ENCODE measurements around the gene ZFAND4.
"Not testable (repeated sequence)": the region's sequence is repeated elsewhere in the genome, so short reads cannot be mapped to it uniquely, and the experiment has no call there.

ZFAND4 gene

DNA sequence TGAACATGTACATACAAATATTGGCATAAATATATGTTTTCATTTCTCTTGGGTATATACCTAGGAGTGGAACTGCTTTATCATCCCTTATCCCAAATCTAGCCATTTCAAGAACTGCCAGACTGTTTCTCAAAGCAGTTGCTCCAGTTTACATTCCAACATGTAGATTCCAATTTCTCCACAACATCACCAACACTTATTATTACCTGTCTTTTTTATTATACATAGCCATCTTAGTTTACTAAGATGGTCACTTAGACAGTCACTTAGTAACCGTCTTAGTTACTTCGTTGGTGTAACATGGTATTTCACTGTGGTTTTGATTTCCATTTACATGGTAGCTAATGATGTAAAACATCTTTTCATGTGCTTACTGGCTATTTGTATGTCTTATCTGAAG is 82.7 kb downstream of the ZFAND4 start:
- no peak for DNase-seq (ENCODE audit: low read depth)

DNA sequence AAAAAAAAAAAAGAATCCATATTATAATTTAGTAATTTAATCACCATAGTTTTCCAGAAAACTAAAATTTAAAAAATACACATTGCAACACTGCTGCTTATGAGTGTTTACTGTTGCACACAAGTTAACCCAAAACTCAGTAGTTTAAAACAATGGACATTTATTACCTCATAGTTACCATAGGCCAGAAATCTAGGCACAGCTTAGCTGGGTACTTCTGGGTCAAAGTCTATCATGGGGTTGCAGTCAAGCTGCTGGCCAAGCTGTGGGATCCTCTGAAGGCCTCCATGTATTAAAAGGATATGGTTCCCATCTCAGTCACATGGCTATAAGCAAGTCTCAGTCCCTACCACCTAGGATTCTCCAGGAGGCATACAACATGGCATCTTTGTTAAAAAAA is 83.6 kb downstream of the ZFAND4 start:
- DNase-seq (ENCODE audit: low read depth): no peak

DNA sequence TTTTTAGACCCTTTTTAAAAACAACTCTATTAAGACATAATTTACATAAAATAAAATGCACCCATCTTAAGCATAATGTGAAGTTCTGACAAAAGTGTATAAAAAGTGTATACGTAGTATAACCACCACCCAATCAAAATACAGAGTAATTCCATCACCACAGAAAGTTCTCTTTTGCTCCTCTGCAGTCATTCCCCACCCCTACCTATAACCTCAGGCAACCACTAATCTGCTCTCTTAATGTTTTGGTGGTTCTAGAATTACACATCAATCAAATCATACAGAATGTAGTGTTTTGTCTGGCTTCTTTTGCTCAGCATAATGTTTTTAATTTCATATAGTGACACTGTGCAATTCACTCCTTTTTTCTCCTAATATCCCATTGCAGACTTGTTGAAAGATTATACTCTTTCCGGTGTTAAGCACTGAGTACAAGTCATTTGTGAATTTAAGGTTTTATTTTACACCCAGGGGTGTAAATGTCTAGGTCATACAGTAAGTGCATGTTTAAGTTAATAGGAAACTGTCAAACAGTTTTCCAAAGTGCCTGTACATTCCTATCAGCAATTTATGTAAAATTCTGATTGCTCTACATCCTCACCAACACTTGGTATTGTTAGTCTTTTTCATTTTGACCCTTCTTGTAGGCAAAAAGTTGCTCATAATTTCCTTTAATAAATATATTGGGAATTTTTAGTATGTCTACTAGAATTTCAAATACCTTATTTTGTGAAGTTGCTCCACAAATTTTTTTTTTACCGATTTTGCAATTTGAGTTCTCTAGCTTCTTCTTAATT is 86.3 kb downstream of the ZFAND4 start:
- DNase-seq (ENCODE audit: low read depth): no peak

DNA sequence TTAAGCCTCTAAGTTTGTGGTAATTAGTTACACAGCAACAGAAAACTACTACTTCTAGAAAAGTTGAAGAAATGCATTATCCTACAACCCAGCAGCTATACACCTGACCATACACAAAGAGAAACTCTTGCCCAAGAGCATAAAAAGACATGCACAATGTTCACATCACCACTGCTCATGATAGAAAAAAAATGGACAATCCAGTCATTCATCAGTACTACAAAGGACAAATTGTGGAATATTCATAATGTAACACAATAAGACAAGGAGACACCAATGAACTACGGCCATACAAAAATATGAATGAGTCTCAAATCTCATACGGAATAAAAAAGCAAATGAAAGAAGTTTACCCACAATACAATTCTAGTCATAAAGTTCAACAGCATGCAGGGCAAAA is 87.4 kb downstream of the ZFAND4 start:
- no peak for DNase-seq (ENCODE audit: low read depth)

DNA sequence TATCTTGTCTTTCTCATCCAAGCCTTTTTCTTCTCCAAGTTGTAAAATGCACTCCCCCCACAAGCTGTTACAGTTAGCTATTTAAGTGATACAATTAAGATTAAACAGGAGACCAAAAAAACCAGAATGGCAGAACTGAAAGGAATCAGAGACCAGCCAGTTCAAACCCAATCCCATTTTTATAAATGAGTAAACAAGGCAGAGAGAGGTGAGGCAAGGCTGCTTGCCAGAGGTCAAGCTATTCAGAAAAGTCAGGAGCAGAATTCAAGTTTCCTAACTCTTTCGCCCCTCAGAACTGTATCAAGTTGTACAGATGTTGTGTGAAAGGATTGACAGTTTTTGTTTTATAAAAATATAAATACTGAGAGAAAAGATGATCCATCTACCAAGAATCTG is 90.2 kb downstream of the ZFAND4 start:
- no peak for DNase-seq (ENCODE audit: low read depth)

DNA sequence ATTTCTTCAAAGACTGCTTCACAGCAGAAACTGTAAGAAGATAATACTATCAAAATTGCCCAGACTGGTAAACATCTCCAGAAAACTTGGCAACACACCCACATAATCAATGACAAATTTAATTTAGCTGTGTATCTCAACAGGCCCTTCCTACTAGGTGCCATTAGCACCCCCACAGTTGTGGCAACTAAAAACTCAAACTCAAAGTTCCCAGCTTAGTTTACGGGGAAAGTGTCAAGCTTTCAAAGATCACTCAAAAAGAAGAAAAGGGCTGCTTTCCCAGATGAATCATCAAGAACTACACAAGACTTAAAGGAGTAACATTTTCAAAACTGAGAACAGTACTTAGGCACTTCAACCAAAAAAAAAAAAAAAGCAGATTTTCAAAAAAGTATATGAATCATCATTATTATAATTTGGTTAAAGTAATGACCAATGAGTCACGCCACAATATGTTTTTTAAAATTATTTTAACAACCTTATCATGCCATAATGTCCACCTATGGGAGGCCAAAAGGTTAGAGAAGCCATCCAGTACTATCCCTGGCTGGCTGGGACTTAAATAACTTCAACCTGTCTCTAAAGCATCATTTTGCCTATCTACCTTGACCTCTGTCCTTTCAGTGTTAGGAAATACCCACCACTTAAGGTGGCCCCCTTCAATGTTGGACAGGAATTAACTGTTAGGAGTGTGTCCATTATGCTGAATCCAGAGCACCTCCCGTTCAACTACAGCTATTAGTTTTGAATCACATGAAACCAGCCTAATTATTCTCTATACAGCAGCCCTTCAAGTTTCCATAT is 90.8 kb downstream of the ZFAND4 start:
- no peak for DNase-seq (ENCODE audit: low read depth)

DNA sequence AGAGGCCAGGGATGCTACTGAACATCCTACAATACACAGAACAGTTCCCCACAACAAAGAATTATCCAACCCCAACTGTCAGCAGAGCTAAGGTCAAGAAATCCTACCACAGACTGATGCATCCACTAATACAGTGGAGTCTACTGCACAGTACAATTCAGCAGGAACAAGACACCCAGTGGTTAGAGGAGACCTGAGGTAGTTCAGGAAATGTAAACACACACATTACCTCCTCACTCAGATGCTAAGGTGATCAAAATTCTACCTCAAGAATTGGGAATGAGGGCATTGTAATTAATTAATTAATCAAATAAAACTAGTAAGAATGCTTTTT is 91.4 kb downstream of the ZFAND4 start:
- DNase-seq (ENCODE audit: low read depth): no peak

DNA sequence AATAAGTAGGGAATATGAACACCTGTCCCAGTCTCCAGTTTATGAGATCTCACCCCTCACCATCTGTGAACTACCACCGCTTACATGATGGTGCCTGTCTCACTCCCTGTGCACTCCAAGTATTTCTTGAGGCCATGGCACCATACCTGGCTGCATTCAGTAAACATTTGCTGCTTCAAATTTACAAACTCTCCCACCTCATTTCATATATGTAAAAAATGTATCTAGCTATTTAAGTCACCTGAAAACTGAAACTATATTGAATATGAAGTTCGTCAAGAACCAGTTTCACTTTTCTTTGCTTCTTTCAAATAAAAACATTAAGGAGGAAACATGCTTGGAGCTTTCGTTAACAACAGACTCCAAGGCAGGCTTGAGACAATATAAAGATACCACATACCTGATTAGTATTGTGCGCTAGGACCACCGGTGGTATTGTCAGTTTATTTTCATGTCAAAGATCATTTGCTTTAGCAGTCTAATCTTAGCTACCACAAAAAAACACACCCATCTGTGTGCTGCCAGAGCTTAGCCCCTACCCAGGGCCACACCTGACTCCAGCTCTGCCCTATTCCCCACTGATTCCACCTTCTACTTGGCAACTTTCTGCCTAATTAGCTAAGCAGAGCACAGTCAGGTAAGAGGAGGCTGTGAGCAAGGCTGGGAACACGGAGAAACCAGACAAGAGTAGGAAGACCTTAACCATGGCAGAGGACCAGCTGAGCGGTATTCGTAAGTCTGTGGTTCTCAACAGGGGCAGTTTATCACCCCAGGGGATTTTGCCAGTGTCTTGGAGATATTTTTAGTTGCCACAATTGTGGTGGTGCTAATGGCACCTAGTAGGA is 92.0 kb downstream of the ZFAND4 start:
- no peak for DNase-seq (ENCODE audit: low read depth)

DNA sequence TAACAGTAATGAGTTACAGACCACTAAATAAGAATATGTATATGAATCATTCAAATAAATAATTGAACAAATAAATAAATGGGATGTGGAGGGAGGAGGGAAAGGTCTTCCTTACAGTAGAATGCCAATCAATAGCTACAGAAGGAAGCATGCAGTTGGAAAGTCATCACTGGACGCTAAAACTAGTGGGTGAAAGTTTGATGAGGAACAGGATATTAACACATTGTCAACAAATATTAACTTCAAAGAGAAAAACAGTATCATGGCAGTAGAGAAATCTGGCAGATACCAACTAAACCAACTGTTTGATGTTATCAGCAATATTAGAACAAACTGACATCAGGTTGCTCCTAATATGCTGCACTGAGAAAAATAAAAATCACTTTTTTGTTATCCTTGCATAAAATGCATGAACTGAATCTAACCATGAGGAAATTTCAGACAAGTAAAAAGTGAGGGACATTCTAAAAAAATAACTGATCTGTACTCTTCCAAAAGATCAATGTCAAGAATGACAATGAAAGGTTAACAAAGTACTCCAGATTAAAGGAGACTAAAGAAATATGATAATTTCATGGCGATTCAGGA is 94.1 kb downstream of the ZFAND4 start:
- no peak for DNase-seq (ENCODE audit: low read depth)

DNA sequence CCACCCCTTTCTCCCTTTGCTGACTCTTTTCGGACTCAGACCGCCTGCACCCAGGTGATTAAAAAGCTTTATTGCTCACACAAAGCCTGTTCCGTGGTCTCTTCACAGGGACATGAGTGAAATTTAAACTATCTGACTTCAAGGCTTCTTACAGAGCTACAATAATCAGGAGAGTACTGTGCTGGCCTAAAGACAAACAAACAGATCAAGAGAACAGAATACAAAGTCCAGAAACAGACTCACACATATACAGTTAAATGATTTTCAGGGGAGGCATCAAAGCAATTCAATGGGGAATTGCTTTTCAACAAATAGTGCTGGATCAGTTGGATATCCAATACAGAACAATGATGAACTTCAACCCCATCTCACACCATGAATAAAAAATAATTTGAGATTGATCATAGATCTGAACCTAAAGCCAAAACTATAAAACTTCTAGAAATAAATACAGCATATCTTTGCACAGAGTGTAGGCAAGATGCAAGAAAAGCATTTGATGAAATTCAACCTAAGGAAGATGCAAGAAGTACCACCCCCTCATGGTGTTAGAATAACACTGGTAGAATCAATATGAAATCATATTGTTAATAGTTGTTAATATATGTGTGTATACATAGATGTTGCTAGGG is 96.5 kb downstream of the ZFAND4 start:
- no peak for DNase-seq (ENCODE audit: low read depth)

DNA sequence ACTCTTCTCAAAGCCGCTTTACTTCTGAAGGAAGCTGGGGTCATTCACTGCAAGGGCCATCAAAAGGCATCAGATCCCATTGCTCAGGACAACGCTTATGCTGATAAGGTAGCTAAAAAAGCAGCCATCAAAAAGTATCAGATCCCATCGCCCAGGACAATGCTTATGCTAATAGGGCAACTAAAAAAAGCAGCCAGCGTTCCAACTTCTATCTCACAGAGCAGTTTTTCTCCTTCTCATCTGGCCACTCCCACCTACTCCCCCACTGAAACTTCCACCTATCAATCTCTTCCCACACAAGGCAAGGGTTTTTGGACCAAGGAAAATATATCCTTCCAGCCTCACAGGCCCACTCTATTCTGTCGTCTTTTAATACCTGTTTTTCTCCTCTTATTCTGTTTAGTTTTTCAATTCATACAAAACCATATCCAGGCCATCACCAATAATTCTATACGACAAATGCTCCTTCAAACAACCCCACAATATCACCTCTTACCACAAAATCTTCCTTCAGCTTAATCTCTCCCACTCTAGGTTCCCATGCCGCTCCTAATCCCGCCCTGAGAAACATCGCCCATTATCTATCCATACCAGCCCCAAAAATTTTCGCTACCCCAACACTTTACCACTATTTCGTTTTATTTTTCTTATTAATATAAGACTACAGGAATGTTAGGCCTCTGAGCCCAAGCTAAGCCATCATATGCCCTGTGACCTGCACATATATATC is 97.4 kb downstream of the ZFAND4 start:
- not testable (repeated sequence) for DNase-seq (ENCODE audit: low read depth)

DNA sequence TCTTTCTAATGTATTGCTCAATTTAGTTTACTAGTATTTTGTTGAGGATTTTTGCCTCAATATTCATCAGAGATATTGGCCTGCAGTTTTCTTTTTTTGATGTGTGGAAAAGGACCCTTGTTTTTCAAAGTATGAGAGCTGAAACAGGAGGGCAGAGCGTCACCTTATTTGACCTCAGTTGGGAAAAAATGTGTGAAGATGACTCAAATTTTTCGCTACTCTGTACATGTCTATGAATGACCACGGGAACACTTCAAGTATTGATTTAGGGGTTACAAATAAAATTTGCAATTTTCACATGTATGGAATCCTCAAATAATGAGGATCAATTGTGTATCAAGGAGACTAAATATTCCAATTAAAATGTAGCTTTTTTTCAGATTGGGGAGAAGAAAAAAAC is 103.1 kb downstream of the ZFAND4 start:
- no peak for DNase-seq (ENCODE audit: low read depth)

DNA sequence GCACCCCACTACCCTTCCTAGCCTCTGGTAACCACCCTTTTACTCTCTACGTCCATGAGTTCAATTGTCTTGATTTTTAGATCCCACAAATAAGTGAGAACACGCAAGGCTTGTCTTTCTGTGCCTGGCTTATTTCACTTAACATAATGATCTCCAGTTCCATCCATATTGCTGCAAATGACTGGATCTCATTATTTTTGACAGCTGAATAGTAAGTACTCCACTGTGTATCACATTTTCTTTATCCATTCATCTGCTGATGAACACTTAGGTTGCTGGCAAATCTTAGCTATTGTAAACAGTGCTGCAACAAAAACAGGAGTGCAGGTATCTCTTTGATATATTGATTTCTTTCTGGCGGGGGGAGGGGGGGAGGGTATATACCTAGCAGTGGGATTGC is 106.2 kb downstream of the ZFAND4 start:
- DNase-seq (ENCODE audit: low read depth): no peak
